ENCODE results near the gene KCNQ1. TPM values are rescaled to one million over a fixed set of nuclear protein-coding genes. Genes with fewer than 3 reads are reported as not detected.
A peak's percentile ranks its signal among the peaks of the same experiment; 100 is the strongest.

The KCNQ1 gene
- total RNA-seq, 1 experiment from 2014 or later = 2.3 TPM

DNA sequence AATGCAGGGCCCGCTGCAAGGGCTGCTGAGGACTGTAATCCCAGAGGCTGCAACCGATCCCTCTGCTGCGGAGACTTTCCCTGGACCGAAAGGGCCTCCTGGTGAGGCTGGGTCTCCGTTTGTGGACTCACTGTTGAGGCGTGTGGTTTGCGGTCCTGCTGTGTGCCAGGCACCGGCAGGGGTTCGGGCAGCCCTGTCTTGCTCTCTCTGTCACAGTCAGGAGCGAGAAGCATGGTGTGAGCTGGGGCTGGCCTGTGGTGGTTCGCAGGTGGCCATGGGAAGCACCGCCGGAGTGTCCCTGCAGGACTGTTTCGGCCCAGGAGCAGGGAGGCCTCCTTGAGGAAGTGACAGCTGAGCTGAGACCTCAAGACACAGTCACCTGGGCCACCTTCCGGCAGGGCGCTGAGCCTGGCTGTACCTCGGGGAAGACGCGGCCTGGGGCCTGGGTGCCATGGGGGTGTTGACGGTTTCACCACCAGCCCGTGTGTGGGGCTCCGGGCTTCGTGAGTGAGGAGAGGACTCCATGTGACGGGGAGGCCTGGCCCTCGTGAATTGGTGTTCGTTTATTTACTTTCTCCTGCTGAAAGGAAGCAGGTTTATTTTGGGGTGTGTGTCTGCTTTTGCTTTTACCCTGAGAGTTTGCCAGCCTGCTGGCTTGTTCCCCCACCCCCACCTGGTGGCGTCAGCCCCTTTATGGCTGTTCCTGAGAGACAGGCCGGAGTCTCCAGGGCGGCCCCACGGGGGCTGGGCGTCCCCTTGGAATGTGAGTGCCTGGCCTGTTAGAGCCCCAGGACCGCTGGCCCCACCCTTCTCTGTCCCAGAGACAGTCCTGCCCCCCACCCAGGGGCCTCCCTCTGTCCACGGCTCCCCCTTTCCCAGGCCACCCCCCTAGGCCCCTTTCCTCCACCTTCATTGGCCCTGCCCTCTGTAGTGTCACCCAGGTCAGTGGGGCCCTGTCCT, 132.5 kb downstream of the KCNQ1 start:
- Histone ChIP-seq H3K9ac (ENCODE audit: extremely low read depth, insufficient read length, low read length) (no peak overlapping the region), H3K56ac (ENCODE audit: insufficient read length, low read depth, low read length) (no peak overlapping the region), H3K27ac (ENCODE audit: insufficient read length, low read depth, low read length) (no peak overlapping the region), H3K23ac (ENCODE audit: insufficient read length, low read depth, low read length) (no peak overlapping the region), H4K91ac (ENCODE audit: insufficient read length, low read depth, low read length) (no peak overlapping the region), H4K20me1 (ENCODE audit: control insufficient read depth, insufficient read depth, insufficient read length) (no peaks in the 10 kb centered on the region), H4K5ac (ENCODE audit: insufficient read length, low read depth, low read length) (no peak overlapping the region), H3K14ac (ENCODE audit: insufficient read depth, low read length) (peak overlapping the region; percentile 12; the same call in 1 of the 2 replicates), H2BK15ac (ENCODE audit: low read depth, low read length) (no peak overlapping the region), H3K9me3 (ENCODE audit: control insufficient read depth, low read depth, low read length) (no peaks in the 10 kb centered on the region), H2BK5ac (ENCODE audit: insufficient read length, low read length) (no peak overlapping the region), H2BK12ac (ENCODE audit: insufficient read length, low read depth, low read length) (no peak overlapping the region), H3K79me1 (ENCODE audit: insufficient read depth, low read depth, low read length, poor library complexity, severe bottlenecking) (no peaks in the 10 kb centered on the region), H3K4ac (ENCODE audit: low read depth, low read length) (no peak overlapping the region), H2BK120ac (ENCODE audit: low read depth, low read length, poor library complexity, severe bottlenecking) (no peak overlapping the region), H3K79me2 (ENCODE audit: insufficient read depth, low read length) (no peaks in the 10 kb centered on the region), H2BK20ac (ENCODE audit: low read depth, low read length, poor library complexity, severe bottlenecking) (no peak overlapping the region), H3K27me3 (ENCODE audit: insufficient read depth, low read length) (no peaks in the 10 kb centered on the region; the same call in 1 of the 2 replicates), H3T11ph (ENCODE audit: low read length) (no peak overlapping the region), H3K18ac (ENCODE audit: insufficient read length, low read depth, low read length) (no peak overlapping the region), H4K8ac (replicated peaks; ENCODE audit: insufficient read length, low read depth, low read length) (no peak overlapping the region), H2AK5ac (ENCODE audit: insufficient read length, low read length) (no peak overlapping the region), H2AFZ (ENCODE audit: low read length) (no peak overlapping the region), H3K4me1 (ENCODE audit: insufficient read depth, low read length) (no peaks in the 10 kb centered on the region), H3K4me2 (ENCODE audit: insufficient read depth, insufficient read length, low read length) (no peak overlapping the region), H3K23me2 (ENCODE audit: insufficient read length, low read depth, low read length, poor library complexity, severe bottlenecking) (no peaks in the 10 kb centered on the region)
- Mint-ChIP-seq H3K4me1 (peaks cover 2 to 7% of the 10 kb centered on the region in 2 experiments; a peak in 2 of 4 replicates), H3K36me3 (ENCODE audit: insufficient read depth in 1 of 3, low read depth in 3 of 3) (no peaks in the 10 kb centered on the region), H3K27ac (no peak overlapping the region; a peak in 1 of 7 replicates), H3K27me3 (ENCODE audit: low read depth) (peaks cover 75% of the 10 kb centered on the region), H3K4me3 (no peak overlapping the region), H3K9me3 (no peaks in the 10 kb centered on the region)
- peak; percentile 36 for DNase-seq
- TF ChIP-seq, protein P1, sequence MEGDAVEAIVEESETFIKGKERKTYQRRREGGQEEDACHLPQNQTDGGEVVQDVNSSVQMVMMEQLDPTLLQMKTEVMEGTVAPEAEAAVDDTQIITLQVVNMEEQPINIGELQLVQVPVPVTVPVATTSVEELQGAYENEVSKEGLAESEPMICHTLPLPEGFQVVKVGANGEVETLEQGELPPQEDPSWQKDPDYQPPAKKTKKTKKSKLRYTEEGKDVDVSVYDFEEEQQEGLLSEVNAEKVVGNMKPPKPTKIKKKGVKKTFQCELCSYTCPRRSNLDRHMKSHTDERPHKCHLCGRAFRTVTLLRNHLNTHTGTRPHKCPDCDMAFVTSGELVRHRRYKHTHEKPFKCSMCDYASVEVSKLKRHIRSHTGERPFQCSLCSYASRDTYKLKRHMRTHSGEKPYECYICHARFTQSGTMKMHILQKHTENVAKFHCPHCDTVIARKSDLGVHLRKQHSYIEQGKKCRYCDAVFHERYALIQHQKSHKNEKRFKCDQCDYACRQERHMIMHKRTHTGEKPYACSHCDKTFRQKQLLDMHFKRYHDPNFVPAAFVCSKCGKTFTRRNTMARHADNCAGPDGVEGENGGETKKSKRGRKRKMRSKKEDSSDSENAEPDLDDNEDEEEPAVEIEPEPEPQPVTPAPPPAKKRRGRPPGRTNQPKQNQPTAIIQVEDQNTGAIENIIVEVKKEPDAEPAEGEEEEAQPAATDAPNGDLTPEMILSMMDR (conservative IDR thresholded peaks at IDR 0.05) = no peak
- WGBS (ENCODE audit: extremely low coverage, insufficient read length, low lambda C conversion rate) = no CpG with 5 or more reads among the region's 33 CpGs

Measured in H9 (cell line).